K562 (cell line): Measurements from ENCODE around the gene CTCF. TPM values are rescaled to one million over a fixed set of nuclear protein-coding genes. Genes with fewer than 3 reads are reported as not detected.

ENCODE experiments used
- CBX3 ChIP-seq, 2 experiments: IDR thresholded peaks; 1 replicate in 1 of 2; 2 replicates in 1 of 2; pipeline ENCODE4 v1.6.1; 2012; ENCODE audit warnings: inconsistent platforms in 2 of 2, low read length in 2 of 2, borderline replicate concordance in 1 of 2, control low read depth in 1 of 2
- CHD1 ChIP-seq: fragments of 200-600 bp; sonication (generic); IDR thresholded peaks from one replicate; pipeline ENCODE4 v1.6.1; 2012; ENCODE audit warnings: mild to moderate bottlenecking, moderate library complexity, low read length, inconsistent platforms
- ETV1 ChIP-seq: fragments of 450-650 bp; conservative IDR thresholded peaks from 2 replicates; pipeline ENCODE4 v1.6.1; 2016; ENCODE audit warnings: missing genetic modification characterization, control low read depth, low read depth, missing compliant biosample characterization
- HCFC1 ChIP-seq: IDR thresholded peaks from 2 replicates; pipeline ENCODE4 v1.6.1; 2012; ENCODE audit warnings: low read depth, low read length, improper control_type of control experiment
- HDAC8 ChIP-seq: fragments of 450-650 bp; IDR thresholded peaks from 2 replicates; pipeline ENCODE4 v1.6.1; 2016; ENCODE audit warnings: mild to moderate bottlenecking, missing genetic modification characterization, moderate library complexity, missing compliant biosample characterization
- IRF9 ChIP-seq: fragments of 450-650 bp; IDR thresholded peaks from 2 replicates; pipeline ENCODE4 v1.6.1; 2016; ENCODE audit warnings: missing biosample characterization, missing genetic modification characterization
- KAT8 ChIP-seq: fragments of 450-650 bp; IDR thresholded peaks from 2 replicates; pipeline ENCODE4 v1.6.1; 2016; ENCODE audit warnings: low read depth, mild to moderate bottlenecking
- LARP7 ChIP-seq: fragments of 450-650 bp; IDR thresholded peaks from 2 replicates; pipeline ENCODE4 v1.6.1; 2016
- PATZ1 ChIP-seq: fragments of 250-450 bp; sonication (Bioruptor Pico); IDR thresholded peaks from 2 replicates; pipeline ENCODE4 v1.5.0; 2020; ENCODE audit warnings: mild to moderate bottlenecking, borderline replicate concordance
- PTTG1 ChIP-seq: fragments of 450-650 bp; IDR thresholded peaks from 2 replicates; pipeline ENCODE4 v1.6.1; 2016; ENCODE audit warnings: low read depth, mild to moderate bottlenecking, missing genetic modification characterization, missing compliant biosample characterization
- RNF219 ChIP-seq: fragments of 250-450 bp; sonication (Bioruptor Pico); IDR thresholded peaks from 2 replicates; pipeline ENCODE4 v1.5.0; 2022; ENCODE audit warnings: mild to moderate bottlenecking
- XRCC5 ChIP-seq: fragments of 200-400 bp; formaldehyde crosslinking; IDR thresholded peaks from 2 replicates; pipeline ENCODE4 v1.6.1; 2017; ENCODE audit warnings: low read depth, mild to moderate bottlenecking, low read length
- ZBTB5 ChIP-seq: fragments of 450-650 bp; IDR thresholded peaks from 2 replicates; pipeline ENCODE4 v1.6.1; 2017; ENCODE audit warnings: antibody characterized with exemption
- ZKSCAN8 ChIP-seq: fragments of 200-800 bp; sonication (Bioruptor generic); IDR thresholded peaks from 2 replicates; pipeline ENCODE4 v1.6.1; 2016; ENCODE audit warnings: missing genetic modification characterization, missing compliant biosample characterization
- ZNF146 ChIP-seq: IDR thresholded peaks from one replicate; pipeline ENCODE4 v1.6.1; 2018; ENCODE audit warnings: missing compliant biosample characterization; ENCODE audit not compliant: unreplicated experiment
- ZNF253 ChIP-seq: fragments of 250-450 bp; sonication (Bioruptor Pico); conservative IDR thresholded peaks from 2 replicates; pipeline ENCODE4 v1.6.1; 2021; ENCODE audit warnings: mild to moderate bottlenecking
- ZNF277 ChIP-seq: fragments of 250-450 bp; sonication (Bioruptor Pico); IDR thresholded peaks from 2 replicates; pipeline ENCODE4 v1.8.0; 2022; ENCODE audit warnings: inconsistent platforms, mild to moderate bottlenecking, moderate library complexity, borderline replicate concordance
- ZNF384 ChIP-seq: IDR thresholded peaks from 2 replicates; pipeline ENCODE4 v1.6.1; 2012; ENCODE audit warnings: low read depth, low read length, improper control_type of control experiment
- ZNF699 ChIP-seq: fragments of 250-450 bp; sonication (Bioruptor Pico); IDR thresholded peaks from 2 replicates; pipeline ENCODE4 v1.8.0; 2021; ENCODE audit warnings: mild to moderate bottlenecking, moderate library complexity; ENCODE audit not compliant: insufficient replicate concordance
- polyA plus RNA-seq, 8 experiments: library from polyadenylated mRNA; depleted of rRNA in 4 of 8; stranded (reverse) in 5 of 8; unstranded in 3 of 8; fragments of >200 nt; fragmentation: Nextera tagmentation in 2 of 8; fragmentation: Illumina TruSeq in 1 of 8; extraction: Ambion mirVana in 2 of 8; extraction: Trizol in 1 of 8; gene quantifications; 2 replicates each; pipeline versions ENCODE4 v1.2.1 to v1.2.3, GENCODE V29; 2011 to 2014; ENCODE audit warnings: inconsistent platforms in 1 of 8, missing spikeins in 1 of 8
- total RNA-seq, 7 experiments: library from RNA; depleted of rRNA in 6 of 7; stranded (reverse); fragments of >200 nt in 6 of 7; fragmentation: Illumina TruSeq in 2 of 7; extraction: Trizol in 2 of 7; gene quantifications; 2 replicates each; pipeline versions ENCODE4 v1.2.1 to v1.2.3, GENCODE V29; 2011 to 2021; ENCODE audit warnings: low replicate concordance in 1 of 7

Gene CTCF
- total and polyA plus RNA-seq, 9 of the 15 experiments (the other 6 are each of a cell fraction or from before 2014, with no cell fraction given): 7.8 to 49.2 (median 33.9) TPM

- TF ChIP-seq ZNF277 (no peak), KAT8 (no peak), ZNF384 (no peak), RNF219 (no peak), IRF9 (tag) (no peak), ZBTB5 (no peak), XRCC5 (peak; percentile 72), ZKSCAN8 (CRISPR knock-in tag) (no peak), ZNF146 (CRISPR knock-in tag) (no peak), ZNF253 (CRISPR knock-in tag) (no peak), PATZ1 (CRISPR knock-in tag) (no peak), LARP7 (no peak), CHD1 (no peak), HDAC8 (no peak), CBX3 (IDR thresholded peaks at IDR 0.05; ENCODE audit: borderline replicate concordance in 1 of 2, low read length in 2 of 2) (no peak), HCFC1 (peak; percentile 85), ZNF699 (CRISPR knock-in tag) (no peak), ETV1 (tag) (no peak), PTTG1 (tag) (no peak)
These were observed 351 bp upstream of the CTCF start (continued) for GRCh38 chr16:67561824-67562525.
